AG20443 (cell line): Measurements from ENCODE around the gene WNT3A.
A peak's percentile ranks its signal among the peaks of the same experiment; 100 is the strongest.
"Not testable (repeated sequence)": the region's sequence is repeated elsewhere in the genome, so short reads cannot be mapped to it uniquely, and the experiment has no call there.

Experiments
- DNase-seq: peaks from one replicate; pipeline ENCODE4 v3.0.0; 2012; ENCODE audit warnings: low spot score, mixed read lengths

Gene WNT3A

DNA sequence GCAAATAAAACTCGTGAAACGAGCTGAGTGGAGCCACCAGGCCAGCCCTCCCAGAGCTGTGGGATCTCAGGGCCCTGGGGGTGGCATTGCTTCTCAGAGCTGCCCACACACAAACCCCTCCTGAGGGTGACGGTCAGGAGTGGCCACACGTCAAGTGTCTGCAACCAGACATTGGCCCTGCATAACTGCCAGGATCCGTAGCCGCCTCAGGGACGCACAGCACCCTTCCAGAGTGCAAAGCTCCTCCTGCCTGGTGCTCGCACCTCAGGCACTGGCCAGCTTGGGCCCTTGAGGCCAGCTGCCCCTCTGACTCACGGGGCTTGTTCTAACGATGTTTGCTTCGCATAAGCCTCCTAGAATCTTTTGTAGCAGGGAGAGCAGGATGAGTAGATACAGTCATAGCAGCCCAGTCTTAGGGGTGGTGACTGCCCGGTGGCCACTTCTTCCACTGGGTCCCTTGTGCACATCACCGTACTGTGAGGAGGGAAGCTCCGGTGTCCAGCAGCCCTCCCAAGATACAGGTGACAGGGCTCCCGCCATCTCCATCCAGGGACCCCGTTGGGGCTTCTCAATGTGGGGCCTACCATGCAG is 5.0 kb downstream of the WNT3A start:
- no peak for DNase-seq

- DNase-seq = no peak
These were observed 5.8 kb downstream of the WNT3A start for GRCh38 chr1:228012555-228012954.

- DNase-seq = peak; percentile 12
These were observed 6.5 kb downstream of the WNT3A start for GRCh38 chr1:228013131-228013934.

DNA sequence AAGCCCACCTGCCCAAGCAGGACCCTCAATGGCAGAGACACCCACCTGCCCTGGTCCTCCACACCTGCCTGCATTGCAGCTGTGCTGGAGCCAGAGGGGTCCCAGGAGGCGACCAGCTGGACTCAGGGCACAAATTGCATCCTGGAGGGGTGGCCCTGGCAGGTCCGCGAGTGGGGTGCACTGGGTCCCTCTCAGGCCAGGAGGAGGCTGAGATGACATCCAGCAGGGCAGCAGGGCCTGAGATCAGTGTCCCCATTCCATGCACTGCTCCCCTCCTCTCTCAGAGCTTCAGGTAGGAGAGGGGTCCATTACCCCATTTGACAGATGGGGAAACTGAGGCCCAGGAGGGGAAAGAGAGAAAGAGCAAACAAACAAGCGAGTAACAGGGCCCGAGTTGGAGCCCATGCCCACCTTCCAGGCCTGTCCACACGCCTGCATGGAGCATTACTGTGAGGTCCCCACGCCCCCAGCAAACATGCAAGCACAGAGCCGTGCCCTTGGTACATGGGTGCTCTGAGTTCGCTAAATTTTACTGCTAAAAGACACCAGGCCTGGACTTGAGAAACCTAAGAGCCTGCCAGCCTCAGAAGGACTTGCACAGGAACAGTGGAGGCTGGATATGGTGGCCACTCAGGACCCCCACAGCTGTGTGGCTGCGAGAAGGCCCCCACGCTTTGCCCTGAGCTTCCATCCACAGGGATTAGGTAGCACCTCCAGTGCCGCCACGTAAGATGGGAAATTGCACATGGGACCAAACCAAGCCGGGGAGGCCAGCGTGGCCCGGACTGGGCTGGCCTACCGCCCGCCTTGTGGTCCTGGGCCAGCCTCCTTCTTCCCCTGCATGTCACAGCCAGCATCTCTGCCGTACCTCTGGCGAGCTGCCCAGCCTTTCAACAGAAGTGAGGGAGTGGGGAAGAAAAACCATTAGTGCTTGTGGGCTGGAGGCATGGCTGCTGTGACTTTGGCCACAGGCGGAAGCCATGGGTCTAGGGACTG is 7.4 kb downstream of the WNT3A start:
- peak; percentile 22 for DNase-seq

DNA sequence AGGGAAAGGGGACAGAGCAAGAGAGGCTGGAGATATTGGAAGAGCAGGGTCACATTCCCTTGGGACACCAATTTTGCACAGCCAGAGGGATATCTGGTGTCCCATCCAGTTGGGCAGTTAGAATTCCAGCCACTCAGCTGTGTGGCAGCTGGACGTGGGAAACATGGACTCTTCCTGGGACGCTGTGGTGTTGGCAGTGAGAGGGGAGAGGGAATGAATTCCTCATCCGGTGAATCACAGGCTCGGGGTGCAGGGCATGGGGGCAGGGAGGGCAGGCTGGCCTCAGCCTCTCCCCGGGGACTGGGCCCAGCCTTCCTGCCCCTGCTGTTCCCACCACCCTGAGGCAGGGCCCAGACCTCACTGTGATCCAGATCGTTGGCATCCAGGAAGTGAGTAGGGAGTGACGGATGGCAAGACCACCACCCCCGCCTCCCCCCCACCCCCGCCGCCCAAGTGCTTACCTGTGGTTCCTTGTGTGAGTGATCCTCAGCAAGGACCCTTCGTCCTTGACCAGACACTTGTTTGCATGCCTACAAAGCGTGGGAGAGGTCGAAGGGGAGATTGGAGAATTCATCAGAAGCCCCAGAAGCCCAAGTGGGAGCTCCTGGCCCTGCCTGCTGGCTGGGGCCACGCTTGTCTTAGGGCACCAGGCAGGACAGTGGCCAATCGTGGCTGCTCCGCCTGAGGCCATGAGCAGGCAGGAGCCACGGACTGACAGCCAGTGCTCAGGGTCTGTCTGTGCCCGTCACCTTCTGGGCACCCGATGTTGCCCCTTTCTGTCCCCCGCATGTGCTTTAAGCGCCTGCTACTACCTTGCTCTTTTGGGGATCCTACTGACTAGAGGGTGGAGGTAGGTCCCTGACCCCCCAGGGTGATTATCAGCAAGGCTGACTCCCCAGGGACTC is 8.7 kb downstream of the WNT3A start:
- DNase-seq = peak; percentile 47

GRCh38 chr1:228016181-228016510 is 9.3 kb downstream of the WNT3A start:
- DNase-seq = peak; percentile 7

DNA sequence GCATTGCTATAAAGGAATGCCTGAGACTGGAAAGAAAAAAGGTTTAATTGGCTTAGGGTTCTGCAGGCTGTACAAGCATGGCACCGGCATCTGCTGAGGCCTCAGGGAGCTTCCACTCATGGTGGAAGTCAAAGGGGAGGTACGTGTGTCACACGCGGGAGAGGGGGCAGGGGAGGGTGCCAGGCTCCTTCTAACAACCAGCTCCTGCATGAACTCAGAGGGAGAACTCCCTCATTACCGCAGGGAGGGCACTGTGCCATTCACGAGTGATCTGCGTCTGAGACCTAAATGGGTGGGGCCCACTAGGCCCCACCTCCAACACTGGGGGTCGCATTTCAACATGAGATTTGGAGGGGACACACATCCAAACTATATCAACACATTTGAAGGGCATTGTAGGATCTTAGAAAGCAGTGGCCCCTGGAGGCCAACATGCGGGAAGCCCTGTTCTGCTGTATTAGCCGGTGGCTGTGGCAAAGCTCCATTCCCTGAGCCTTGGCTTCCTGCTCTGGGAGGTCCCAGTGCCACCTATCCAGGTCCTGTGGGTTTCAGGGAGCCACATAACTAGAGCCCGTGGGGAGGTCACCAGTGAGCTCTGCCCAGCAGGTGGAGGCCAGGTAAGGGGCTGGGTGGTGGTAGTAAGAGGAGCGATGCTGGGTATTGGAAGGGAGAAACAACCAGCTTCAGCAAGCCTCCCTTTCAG is 10.0 kb downstream of the WNT3A start:
- DNase-seq = peak; percentile 4

GRCh38 chr1:228017356-228018124 is 10.7 kb downstream of the WNT3A start:
- peak; percentile 2 for DNase-seq

DNA sequence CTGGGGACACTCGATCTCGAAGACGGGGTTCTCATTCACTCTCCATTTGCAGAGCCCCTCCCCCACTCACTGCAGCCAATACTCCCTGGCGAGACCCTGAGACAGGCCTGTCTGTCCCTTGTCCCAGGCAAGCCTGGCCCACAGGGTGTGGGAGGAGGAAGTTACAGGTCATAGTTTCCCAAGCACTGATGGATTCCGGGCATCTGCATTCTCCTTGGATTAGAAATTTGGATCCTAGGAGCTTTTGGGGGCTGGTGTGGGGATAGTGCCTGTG is 11.3 kb downstream of the WNT3A start:
- DNase-seq = no peak

GRCh38 chr1:228018961-228019721 is 12.3 kb downstream of the WNT3A start:
- no peak for DNase-seq

GRCh38 chr1:228019722-228020083 is 12.9 kb downstream of the WNT3A start:
- DNase-seq = not testable (repeated sequence)

- no peak for DNase-seq
These were observed 14.0 kb downstream of the WNT3A start for GRCh38 chr1:228020686-228021354.

- no peak for DNase-seq
These were observed 14.7 kb downstream of the WNT3A start for GRCh38 chr1:228021355-228022030.

DNA sequence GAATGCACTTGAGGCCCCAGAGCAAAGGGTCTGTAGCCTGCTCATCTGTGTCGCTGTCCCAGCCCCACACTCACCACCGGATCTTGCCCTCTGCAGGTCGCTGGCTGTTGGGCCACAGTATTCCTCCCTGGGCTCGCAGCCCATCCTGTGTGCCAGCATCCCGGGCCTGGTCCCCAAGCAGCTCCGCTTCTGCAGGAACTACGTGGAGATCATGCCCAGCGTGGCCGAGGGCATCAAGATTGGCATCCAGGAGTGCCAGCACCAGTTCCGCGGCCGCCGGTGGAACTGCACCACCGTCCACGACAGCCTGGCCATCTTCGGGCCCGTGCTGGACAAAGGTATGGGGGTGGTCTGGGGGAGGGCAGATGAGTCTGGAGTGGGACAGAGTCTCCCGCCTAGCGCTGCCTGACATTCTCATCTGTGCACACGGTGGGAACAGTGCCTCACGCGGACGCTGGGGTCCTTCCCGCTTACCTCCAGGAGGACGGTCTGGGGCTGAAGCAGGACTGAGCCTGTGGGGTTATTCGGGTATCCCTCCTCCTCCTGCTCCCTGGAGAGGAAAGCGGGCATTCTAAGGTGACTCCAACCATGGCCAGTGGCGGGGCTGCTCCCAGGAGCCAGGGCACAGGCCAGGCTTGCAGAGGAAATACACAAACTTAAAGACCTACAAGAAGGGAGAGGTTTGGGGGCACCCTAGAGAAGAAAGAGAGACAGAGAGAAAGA is 15.9 kb downstream of the WNT3A start:
- DNase-seq = no peak

DNA sequence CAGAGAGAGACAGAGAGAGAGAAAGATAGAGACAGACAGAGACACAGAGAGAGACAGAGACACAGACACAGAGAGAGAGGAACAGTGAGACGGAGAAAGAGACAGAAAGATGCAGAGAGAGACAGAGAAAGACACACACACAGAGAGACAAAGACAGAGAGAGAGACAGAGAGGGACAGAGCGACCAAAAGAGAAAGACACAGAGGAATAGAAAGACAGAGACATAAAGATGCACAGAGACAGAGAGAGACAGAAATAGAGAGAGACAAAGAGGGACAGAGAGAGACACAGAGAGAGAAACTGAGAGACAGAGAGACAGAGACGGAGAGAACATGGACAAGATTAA is 16.5 kb downstream of the WNT3A start:
- no peak for DNase-seq

DNA sequence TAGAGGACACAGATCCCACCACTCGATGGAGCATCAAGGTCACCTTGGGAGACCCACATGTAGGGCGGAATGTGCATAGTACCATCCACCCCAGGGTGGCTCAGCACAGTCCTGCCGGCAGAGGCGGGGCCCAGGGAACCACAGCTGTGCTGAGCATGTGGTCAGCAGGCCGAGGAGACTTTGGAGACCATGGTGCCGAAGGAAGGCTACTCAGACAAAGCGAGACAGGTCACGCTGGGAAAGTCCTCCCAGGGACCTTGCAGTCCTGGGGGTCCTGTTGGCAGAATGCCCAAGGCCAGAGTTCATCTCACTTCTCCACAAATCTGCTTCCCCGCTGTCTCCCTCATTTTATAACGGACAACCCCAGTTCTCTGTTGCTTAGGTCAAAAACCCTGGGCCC is 22.5 kb downstream of the WNT3A start:
- no peak for DNase-seq

GRCh38 chr1:228030451-228031201 is 23.8 kb downstream of the WNT3A start:
- DNase-seq = peak; percentile 3
